Stimulated activated CD4-positive, alpha-beta T cell treated with anti-CD3 and anti-CD28 coated beads, Interleukin-12 subunit alpha, Interleukin-12 subunit beta, amount 100 ng/mL, for 4 hours (primary cell): ENCODE data around the gene THBS4.

Source experiments
- DNase-seq: peaks from one replicate; pipeline ENCODE4 v3.0.0-alpha.2; 2020

Gene THBS4

GRCh38 chr5:80048084-80048780 lies 13.1 kb downstream of the THBS4 start:
- no peak for DNase-seq

DNA sequence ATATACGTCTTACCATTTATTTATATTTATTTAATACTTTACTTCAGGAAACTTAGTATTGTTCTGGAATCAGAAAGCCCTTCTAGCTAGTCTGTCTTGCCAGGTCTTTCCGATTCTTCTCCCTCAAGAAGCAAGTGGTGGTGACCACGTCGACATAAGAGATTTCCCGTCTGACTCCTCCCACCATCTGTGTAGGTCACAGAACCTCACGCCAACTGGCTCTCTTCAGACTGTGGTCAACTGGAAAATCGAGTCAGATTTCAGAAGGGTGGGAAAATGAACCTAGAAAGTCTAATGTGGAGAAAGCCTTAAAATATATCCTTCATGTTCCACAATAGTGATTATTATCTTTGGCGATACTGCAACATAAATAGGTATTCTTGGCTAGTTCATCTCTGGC lies 17.3 kb downstream of the THBS4 start:
- DNase-seq: no peak

DNA sequence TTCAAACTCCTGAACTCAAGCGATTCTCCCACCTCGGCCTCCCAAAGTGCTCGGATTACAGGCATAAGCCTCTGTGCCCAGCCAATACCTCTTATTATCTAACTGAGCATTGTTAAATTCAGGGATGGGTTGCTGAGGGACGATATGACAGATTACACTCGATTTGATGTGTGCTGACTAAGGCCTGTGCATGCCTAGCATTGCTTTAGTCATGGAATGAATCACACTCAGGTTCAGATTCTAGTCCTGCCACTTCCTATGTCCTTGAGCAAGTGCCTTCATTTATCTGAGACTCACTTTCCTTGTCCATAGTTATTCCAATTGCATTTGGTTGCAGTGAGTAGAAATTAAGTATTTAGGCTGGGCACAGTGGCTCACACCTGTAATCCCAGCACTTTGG lies 19.5 kb downstream of the THBS4 start:
- no peak for DNase-seq

DNA sequence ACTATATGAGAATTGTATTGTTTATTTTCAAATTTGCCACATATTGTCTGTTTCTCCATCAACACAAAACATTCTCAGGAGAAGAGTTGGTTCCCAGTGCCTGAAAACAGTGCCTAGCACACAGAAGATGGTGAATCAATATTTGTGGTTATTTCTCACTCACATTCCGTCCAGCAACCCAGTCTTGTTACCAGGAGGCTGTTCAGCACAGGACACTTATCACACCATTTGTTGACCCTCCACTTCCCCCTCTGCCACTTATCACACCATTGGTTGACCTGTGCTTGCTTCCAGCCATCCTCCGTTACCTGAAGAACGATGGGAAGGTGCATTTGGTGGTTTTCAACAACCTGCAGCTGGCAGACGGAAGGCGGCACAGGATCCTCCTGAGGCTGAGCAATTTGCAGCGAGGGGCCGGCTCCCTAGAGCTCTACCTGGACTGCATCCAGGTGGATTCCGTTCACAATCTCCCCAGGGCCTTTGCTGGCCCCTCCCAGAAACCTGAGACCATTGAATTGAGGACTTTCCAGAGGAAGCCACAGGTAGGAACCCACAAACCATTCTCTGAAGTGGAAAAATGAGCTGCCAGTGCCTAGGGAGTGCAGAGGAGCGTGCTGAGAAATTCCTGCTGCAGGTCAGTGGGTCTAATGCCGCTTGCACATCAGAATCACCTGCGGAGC lies 20.5 kb downstream of the THBS4 start:
- no peak for DNase-seq

DNA sequence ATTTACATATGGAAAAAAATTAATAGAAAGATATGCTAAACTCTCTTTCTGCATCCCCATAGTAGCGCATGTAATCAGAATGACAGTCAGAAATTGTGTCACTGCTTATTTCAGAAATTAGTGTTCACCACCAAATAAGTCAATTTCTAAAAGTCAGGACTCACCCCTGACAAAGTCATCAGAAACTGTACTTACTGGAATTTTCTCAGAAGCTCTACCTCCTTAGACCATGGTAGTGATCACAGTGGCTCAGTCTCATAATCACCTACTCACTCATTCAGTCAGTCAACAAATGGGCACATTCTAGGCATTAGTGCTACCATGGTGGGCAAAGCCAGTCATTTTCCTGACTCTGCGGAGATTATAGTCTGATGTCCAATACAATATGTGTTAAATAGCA lies 22.0 kb downstream of the THBS4 start:
- DNase-seq: no peak

DNA sequence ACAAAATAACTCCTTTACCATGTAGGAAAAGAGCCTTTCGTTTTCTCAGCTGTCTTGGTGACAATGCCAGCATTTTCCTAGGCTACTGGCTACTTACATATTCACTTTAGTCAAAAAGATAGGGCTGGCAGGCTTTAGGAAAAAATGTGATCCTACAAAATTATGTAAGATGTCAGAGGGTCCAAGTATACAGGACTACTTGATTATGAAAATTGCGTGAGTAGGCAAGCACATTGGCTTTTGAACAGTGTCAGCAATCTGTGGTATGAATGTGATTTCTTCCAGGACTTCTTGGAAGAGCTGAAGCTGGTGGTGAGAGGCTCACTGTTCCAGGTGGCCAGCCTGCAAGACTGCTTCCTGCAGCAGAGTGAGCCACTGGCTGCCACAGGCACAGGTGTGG lies 22.8 kb downstream of the THBS4 start:
- no peak for DNase-seq

DNA sequence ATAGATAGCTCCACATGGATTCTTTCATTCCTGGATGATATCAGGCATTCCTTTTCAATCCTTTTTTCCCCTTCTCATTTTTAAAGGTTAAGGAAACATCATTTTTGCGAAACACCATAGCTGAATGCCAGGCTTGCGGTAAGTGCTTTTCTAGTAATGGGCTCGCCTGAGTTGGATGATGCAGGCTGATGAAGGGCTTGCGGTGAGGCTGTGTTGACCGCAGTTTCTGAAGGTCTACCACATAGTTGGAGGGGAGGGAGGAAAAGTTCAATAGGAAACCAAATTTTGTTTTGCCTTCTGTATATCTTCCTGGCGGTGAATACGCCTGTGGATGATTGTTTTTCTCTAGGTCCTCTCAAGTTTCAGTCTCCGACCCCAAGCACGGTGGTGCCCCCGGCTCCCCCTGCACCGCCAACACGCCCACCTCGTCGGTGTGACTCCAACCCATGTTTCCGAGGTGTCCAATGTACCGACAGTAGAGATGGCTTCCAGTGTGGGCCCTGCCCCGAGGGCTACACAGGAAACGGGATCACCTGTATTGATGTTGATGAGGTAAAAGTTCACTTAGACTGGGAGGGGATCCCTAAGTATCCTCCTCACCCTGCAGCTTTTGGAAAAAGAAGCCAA lies 24.3 kb downstream of the THBS4 start:
- DNase-seq: no peak

- DNase-seq: no peak
Measured at GRCh38 chr5:80060966-80061365, 25.8 kb downstream of the THBS4 start.

DNA sequence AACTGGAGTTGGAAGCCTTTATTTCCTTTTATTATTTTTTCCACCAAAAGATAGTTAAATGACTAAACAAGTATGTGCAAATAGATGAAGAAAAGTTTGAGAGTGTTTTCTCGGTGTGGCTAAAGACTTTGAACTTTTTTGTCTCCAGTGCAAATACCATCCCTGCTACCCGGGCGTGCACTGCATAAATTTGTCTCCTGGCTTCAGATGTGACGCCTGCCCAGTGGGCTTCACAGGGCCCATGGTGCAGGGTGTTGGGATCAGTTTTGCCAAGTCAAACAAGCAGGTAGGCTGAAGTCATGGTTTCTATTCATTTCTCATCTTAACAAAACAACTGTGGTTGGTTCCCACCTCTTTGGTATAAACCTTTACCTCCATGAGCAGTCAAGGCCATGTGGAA lies 26.4 kb downstream of the THBS4 start:
- no peak for DNase-seq

DNA sequence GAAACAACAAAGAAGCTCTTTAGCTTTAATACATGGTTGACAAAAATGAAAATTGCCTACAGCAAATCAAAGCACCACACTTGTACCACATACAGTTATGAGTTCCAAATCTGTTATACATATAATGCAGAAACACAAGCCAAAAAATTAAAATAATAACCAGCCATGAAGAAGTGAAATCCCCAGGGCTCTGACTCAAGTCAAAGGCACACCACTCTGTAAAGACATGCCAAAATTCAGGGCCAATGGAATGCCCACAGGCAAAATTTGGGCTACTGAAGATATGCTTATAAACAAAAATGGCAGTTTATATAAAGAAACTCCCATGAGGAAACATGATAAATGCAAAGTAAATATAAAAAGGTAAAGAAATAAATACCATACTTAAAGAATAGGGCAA lies 29.0 kb downstream of the THBS4 start:
- no peak for DNase-seq

DNA sequence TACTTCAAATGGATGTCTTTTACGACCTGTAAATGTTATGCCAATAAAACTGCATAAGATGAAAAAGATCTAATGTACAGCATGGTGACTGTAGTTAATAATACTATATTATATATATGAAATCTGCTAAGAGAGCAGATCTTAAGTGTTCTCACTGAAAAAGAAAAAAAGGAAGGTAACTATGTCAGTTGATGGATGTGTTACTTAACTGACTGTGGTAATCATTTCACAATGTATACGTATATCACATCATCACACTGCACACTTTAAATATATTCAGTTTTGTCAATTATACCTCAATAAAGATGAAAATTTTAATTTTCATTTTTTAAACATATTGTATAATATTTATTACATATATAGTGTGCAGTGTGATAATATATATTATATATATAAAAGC lies 31.9 kb downstream of the THBS4 start:
- DNase-seq: no peak

GRCh38 chr5:80067531-80068245 lies 32.5 kb downstream of the THBS4 start:
- DNase-seq: no peak

GRCh38 chr5:80068246-80068636 lies 33.1 kb downstream of the THBS4 start:
- DNase-seq: no peak

DNA sequence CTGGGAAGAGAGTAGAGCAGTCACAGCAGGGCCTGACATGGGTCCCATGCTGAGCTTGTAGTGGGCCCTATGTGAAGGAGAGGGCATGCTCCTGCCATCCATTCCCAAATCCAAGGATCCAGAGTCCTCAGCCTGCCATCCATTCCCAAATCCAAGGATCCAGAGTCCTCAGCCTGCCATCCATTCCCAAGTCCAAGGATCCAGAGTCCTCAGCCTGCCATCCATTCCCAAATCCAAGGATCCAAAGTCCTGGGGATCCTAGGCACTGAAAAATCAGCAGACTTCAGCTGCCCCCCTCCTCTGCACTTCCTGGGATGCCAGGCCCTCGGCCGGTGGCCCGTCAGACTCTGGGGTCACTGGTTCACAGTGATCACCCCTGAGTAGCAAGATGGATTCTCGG lies 33.6 kb downstream of the THBS4 start:
- no peak for DNase-seq

DNA sequence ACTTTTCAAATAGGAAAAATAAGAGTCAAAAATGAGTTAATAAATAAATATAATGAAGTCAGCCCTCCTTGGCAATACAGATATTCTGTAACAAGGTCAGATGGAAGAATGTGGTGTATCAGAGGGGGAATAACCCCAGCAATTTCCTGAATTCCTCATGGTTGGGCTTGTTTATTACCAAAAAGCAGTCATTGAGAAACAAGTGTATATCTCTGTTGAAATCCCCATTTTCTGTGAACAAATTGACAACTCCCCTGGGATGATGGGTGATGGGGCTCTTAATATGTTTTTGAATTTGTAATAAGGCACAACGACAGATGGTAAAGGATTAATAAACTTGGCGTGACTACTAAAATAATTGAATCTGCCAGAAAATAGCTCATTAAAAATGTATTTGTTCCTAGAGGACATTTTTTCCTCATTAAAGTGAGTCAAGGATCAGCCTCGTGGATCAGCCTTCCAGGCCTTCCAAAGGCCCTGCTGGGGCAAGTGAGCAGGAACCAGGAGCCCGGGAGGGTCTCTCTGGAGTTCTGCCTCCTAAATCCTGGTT lies 34.2 kb downstream of the THBS4 start:
- DNase-seq: no peak

DNA sequence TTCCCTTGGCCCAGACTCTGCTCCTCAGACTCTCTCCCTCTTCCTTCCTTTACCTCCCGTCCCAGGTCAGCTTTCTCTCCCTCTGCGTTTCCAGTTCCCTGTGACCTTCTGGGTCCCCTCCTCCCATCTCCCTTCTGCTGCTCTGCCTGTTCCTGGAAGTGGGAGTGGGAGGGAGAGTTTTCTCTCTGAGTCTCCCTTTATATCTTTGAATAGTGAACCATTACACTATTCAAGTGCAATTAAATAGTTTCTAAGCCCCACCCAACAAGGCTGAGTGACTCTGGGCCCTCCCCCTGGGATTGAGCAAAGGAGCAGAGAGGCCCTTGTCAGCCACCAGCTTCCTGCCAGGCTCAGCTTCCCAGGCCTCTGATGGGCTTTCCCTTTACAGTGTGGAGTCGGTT lies 34.8 kb downstream of the THBS4 start:
- no peak for DNase-seq

DNA sequence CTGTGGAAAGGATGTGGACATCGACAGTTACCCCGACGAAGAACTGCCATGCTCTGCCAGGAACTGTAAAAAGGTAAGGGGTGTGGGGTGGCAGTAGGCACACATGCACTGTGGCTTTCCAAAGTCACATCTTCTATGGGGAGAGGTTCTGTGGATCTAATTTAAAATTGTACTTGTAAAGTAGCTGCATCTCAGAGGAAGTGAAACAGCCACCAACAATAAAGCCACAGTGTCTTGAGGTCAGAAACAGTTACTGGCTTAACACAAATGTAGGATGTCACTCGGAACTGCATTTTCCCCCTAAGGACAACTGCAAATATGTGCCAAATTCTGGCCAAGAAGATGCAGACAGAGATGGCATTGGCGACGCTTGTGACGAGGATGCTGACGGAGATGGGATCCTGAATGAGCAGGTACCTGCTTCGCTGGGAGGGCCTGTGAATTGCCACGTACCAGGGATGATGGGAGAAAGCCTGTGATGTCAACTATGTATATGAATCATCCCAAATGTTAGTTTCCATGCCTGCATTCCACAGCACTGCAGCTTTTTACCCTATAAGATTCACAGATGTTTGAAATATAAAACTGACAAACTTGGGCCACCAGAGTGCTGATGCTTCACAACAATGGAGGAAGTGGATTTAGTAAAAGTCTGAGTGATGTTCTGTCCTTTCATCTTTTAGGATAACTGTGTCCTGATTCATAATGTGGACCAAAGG lies 35.3 kb downstream of the THBS4 start:
- no peak for DNase-seq

- no peak for DNase-seq
Measured at GRCh38 chr5:80071510-80072021, 36.4 kb downstream of the THBS4 start.

DNA sequence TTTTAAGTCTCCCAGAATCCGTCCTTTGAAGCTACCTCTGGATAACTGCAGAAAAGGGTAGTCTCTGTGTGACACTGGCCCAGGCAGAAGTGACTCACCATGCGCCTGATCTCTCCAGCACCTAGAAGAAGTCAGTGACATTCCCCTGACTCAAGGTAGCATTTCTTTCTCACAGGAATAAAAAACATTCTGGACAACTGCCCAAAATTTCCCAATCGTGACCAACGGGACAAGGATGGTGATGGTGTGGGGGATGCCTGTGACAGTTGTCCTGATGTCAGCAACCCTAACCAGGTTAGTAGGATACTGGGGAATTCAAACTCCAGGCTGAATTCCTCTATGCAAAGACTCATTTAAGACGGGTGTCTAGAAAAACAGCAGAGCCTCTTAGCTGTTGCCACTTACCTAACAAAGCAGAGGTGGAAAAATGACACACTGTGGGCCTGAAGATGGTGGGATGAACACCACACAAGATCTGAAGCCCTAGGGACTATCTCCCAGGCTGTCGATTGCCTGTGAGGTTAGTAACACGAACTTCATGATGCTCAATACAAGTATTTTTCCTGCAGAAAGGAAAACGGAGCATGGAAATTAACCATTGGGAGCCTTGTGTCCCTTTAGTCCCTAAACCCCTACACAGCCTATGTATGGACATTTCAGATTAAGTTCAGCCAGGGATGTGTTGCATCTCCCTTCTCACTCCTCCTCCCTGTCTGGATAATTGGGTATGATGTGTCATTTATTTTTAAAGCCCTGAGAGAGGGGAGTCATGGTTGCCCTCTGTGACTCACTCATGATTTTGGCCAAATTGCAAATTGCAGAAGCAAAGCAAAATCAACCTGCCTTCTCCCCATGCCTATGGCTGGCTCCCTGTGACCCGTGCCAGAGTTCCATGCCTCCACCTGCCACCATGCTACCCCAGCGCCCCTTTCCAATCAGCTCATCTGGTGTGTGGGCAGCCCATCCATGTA lies 37.2 kb downstream of the THBS4 start:
- no peak for DNase-seq

- DNase-seq: no peak
Measured at GRCh38 chr5:80076131-80077050, 41.2 kb downstream of the THBS4 start.
